ENCODE measurements around the gene GALNT13.
"Not testable (repeated sequence)": the region's sequence is repeated elsewhere in the genome, so short reads cannot be mapped to it uniquely, and the experiment has no call there.

Gene GALNT13

GRCh38 chr2:154408786-154409185 lies 537.1 kb downstream of the GALNT13 start:
- no peak for DNase-seq (ENCODE audit: low read depth in 2 of 2)

DNA sequence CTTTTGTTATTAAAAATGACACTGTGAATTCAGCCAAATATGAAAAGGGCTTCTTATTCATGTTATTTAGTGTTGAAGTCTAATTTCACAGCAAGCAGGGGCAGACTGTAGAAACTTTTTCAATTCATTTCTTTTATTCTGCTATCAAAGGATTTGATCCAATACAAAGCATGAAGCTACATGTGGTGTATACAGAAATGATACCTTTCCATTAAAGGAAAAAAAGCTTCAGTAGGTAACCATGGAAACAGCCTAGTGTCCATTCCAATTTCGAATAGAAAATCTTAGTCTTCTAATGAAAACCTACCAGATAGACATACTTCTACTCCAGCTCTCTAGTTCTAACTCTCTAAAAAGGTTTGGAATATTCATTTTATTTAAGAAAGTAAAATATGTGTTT lies 550.5 kb downstream of the GALNT13 start:
- no peak for DNase-seq (ENCODE audit: low read depth in 2 of 2)

- DNase-seq (ENCODE audit: low read depth in 2 of 2) = no peak
Observed at GRCh38 chr2:154425994-154426393, 554.3 kb downstream of the GALNT13 start.

GRCh38 chr2:154427453-154427852 lies 555.7 kb downstream of the GALNT13 start:
- no peak for DNase-seq (ENCODE audit: low read depth in 2 of 2)

DNA sequence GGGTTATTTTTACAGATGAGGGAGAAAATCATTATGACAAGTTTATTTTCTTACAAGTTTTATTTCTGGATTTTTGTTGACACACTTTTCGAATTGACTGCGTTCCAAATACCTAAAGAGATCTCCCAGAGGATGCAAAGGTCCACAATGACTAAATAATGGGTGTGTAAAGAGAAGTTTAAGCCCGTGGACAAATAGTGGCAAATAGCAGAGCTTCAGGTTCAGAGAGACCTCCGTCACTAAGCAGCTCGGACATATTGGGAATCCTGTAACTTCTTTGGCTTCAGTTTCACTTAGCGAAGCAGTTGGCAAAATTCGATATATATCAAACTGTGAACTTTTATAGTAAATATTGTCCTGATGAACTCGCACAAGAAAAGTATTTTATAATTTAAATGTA lies 556.3 kb downstream of the GALNT13 start:
- DNase-seq (ENCODE audit: low read depth in 2 of 2) = no peak

- no peak for DNase-seq (ENCODE audit: low read depth in 2 of 2)
Observed at GRCh38 chr2:154433010-154433409, 561.3 kb downstream of the GALNT13 start.

DNA sequence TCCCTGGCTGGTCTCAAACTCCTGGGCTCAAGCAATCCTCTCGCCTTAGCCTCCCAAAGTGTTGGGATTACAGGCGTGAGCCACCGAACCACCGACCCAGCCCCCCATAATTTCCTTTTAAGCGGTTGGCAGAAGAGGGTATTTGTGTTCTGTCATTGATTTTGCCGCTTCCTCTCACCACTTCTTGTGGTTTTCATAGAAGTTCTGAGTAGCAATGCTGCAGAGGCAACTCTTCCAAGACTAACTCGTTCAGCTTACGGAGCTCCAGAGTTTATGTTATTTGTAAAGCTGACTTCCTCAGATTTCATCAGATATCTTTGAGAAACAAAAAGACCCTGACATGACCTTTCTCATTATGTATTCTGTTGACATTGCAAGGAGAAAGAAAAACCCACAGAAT lies 565.4 kb downstream of the GALNT13 start:
- DNase-seq (ENCODE audit: low read depth in 2 of 2) = no peak

DNA sequence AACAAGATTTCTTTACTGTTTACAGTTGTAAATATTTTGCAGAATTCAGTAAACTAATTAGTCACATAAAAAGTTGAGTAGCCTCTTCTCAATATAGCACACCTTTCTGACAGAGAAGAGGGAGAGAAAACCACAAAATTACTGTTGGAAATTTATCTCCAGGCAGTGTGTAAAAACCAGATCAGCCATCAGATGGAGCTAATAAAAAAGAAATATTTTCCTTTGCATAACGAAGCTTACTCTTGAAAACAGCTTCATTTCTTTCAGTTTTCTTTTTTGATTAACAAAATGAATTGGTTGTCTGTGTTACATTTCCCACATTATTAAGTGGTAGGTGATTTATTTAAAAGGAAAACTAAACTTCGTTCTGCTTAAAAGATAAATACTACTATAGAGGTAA lies 567.4 kb downstream of the GALNT13 start:
- DNase-seq (ENCODE audit: low read depth in 2 of 2) = no peak

DNA sequence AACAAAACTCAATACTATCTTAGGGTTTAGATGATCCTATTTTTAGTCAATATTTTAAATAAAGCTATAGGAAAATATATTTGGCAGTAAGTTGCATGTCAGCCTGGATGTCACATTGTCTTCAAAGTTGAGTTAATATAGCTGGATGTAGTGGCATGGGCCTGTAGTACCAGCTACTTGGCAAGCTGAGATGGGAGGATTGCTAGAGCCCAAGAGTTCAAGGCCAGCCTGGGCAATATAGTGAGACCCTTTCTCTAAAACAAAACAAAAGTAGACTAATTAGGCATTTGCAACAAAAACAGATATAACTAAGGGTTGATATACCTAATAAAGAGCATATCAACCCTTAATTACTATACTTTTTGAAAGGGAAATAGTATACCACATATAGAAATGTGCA lies 572.2 kb downstream of the GALNT13 start:
- DNase-seq (ENCODE audit: low read depth in 2 of 2) = no peak

- DNase-seq (ENCODE audit: low read depth in 2 of 2) = no peak
Observed at GRCh38 chr2:154446324-154446723, 574.6 kb downstream of the GALNT13 start.

DNA sequence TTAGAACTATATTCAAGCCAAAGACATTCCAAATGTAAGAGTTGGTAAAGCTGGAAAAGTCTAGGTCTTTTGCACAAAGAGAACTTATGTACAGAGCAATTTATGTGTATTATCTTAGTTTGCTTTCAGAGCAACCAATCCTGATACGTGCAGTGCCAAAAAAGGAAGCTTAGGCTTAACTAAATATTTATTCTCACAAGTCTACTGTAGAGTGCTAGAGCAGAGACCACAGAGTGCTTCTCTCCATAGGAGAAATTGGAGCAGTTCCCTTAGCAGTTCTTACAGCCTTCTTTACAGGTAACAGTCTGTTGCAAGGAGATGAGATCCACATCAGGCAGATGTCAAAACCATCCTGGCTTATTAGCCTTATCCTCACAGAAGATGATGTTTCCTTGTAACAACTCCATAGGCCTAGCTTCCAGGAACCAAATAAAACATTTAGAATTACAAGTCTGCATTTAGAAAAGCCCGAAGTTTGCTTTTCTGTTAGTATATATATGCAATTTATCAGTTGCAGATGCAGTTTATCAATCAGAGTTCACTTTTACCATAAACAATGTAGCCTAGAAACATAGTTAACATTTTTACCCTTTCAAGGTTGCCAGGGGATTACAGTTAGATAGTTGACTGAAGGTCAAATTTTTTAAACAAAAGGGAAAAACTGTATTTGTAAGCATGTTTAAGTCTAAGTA lies 576.2 kb downstream of the GALNT13 start:
- no peak for DNase-seq (ENCODE audit: low read depth in 2 of 2)

DNA sequence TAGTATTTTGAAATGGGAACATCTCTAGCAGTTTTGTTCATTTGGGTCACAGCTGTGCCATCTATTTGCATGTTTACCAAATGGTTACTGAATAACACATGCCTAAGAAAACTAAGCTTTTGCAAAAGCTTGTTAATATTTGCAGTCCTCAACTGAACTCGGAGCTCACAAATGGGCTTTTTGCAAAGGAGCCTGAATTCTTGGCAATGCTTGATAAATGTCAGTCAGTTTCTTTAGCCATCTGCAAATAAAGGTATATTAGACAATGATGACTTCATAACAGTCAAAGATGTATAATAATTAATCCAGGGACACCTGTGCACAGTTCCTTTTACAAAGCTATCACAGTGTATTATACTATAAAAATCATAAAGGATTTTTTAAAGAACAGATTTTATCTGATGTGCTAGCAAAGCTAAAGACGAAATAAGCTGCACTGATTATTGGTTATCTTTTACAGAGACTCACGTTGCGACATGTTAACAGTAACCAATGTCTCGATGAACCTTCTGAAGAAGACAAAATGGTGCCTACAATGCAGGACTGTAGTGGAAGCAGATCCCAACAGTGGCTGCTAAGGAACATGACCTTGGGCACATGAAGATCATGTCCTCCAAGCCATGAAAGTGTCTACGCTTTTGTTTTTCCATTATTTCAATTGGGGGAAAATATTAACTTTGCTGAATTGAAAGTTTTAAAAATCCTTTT lies 578.4 kb downstream of the GALNT13 start:
- no peak for DNase-seq (ENCODE audit: low read depth in 2 of 2)

DNA sequence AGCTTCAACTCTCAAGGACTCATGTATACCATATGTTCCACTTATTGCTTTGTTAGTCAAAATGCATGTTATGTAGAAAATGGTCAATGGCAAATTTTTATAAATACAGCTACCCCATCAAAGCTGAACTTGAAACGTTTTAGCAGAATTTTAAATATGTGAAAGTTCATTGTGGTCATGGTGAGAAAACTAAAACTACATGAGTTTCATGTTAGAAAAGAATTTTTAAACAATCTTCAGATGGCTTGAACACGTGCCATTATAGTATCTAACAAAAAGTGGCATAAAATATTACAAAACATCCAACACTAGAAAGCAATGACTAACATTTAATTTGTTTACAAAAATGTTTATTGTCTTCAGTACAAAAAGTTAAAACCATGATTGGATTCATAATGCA lies 580.7 kb downstream of the GALNT13 start:
- no peak for DNase-seq (ENCODE audit: low read depth in 2 of 2)

DNA sequence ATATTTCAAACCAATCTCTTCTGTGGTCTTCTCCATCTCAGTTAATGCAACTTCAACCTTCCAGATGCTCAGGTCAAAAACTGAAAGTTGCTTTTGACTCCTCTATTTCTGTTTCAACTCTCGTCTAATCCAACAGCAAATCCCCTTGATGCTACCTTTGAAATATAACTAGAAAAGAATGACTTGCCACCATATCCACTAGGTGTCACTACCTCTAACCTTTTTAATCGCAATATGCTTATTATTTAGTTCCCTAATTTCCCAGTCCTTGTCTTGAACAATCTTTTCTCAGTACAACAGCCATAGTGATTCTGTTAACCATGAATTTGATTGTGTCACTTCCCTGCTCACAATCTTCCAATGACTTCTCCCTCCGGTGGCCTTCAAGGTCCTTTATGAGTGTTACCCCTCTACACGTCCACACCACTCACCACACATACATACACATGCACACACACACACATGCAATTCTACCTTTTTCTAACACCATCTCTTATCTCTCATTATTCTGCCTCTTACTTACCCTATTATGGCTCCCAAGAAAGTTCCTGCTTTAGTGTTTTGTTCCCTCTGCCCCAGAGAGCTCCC lies 581.3 kb downstream of the GALNT13 start:
- DNase-seq (ENCODE audit: low read depth in 2 of 2) = no peak

DNA sequence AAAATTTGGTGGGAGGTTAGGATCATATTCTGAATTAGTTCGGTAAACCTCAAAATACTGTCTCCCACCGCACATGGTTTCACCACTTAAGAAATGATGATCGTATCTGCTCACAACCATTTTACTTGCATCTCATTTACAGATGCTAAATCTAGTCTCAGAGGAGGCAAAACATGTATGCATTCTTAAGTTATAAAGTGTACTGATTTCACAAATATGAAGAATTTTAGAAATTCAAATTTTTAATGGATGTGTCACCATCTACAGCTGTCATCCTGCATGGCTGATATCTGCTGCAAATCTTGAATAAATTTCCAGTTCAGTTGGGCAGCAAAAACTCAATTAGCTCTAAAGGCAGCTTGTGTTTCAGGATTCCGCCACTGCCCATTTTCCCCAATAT lies 583.4 kb downstream of the GALNT13 start:
- DNase-seq (ENCODE audit: low read depth in 2 of 2) = no peak

- no peak for DNase-seq (ENCODE audit: low read depth in 2 of 2)
Observed at GRCh38 chr2:154455866-154456265, 584.1 kb downstream of the GALNT13 start.

DNA sequence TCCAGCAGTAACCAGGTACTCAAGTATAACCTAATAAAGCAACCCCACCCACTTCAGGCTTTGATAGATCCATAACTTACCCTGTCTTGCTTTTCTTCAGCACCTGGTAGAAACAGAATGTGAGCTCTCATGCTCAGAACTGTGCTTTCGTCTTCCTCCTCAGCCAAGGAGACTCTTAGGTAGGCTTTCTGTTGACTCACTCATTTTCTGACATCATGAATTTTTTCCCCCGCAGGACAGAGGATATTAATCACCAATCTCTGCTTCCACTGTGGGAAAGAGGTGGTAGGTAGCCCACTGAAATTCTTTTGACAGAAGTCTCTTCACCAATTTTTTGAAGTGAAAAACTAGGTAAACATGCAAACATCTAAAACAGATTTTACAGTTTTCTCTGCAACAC lies 585.6 kb downstream of the GALNT13 start:
- no peak for DNase-seq (ENCODE audit: low read depth in 2 of 2)

GRCh38 chr2:154459286-154459685 lies 587.6 kb downstream of the GALNT13 start:
- DNase-seq (ENCODE audit: low read depth in 2 of 2) = no peak

GRCh38 chr2:154462634-154463033 lies 590.9 kb downstream of the GALNT13 start:
- no peak for DNase-seq (ENCODE audit: low read depth in 2 of 2)

DNA sequence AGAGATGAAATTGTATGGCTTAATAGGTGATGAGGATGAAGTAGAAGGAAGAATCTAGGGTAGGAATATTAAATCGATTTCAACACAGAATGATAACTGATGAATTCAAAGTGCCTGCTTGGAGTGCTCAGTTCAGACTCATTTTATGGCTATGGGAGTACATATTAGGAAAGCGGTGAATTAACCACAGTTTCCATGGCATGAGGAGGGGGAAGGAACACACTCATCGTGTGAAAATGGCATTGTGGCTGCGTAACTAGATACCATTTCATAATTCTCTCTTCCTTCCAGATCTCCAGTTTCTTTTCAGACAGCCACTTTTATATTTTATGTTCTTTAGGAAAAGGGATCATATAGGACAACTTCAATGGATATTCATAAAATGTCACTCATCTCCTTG lies 594.5 kb downstream of the GALNT13 start:
- DNase-seq (ENCODE audit: low read depth in 2 of 2) = no peak

GRCh38 chr2:154470376-154470775 lies 598.7 kb downstream of the GALNT13 start:
- no peak for DNase-seq (ENCODE audit: low read depth in 2 of 2)

DNA sequence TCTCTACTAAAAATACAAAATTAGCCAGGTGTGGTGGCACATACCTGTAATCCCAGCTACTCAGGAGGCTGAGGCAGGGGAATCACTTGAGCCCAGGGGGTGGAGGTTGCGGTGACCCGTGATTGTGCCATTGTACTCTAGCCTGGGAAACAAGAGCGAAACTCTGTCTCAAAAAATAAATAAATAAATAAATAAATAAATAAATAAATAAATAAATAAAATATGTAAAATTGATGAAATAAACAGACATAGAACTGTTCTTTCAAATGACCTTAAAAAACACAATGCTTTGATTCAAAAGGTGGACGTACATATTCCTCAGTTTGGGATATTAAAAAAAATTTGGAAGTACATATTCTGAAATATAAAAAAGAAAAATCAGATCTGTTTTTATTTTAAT lies 599.8 kb downstream of the GALNT13 start:
- DNase-seq (ENCODE audit: low read depth in 2 of 2) = not testable (repeated sequence)

GRCh38 chr2:154477319-154477718 lies 605.6 kb downstream of the GALNT13 start:
- DNase-seq (ENCODE audit: low read depth in 2 of 2) = no peak

All from stimulated activated CD8-positive, alpha-beta memory T cell treated with anti-CD3 and anti-CD28 coated beads, Interleukin-7, amount 100 ng/mL, for 1 hour (primary cell).